ENCODE measurements around the gene ZFHX3.
A peak's percentile ranks its signal among the peaks of the same experiment; 100 is the strongest.
"Not testable (repeated sequence)": the region's sequence is repeated elsewhere in the genome, so short reads cannot be mapped to it uniquely, and the experiment has no call there.

ZFHX3 gene

GRCh38 chr16:73047536-73048291 lies at the start of gene ZFHX3:
Gene ZFHX3, minus strand, starts transcription at chr16:73048128. Its CDS starts 87,983 bp downstream, at chr16:72960145.
- no peak for DNase-seq

GRCh38 chr16:73096510-73096909 lies 48.6 kb upstream of the ZFHX3 start:
- no peak for DNase-seq

- DNase-seq = peak; percentile 64
These were observed 48.0 kb upstream of the ZFHX3 start for GRCh38 chr16:73095885-73096421.

- DNase-seq = no peak
These were observed 47.4 kb upstream of the ZFHX3 start for GRCh38 chr16:73095142-73095820.

- DNase-seq = no peak
These were observed 46.4 kb upstream of the ZFHX3 start for GRCh38 chr16:73094371-73094770.

GRCh38 chr16:73093146-73094144 lies 45.5 kb upstream of the ZFHX3 start:
- DNase-seq = no peak

GRCh38 chr16:73092236-73092781 lies 44.4 kb upstream of the ZFHX3 start:
- DNase-seq = no peak

- DNase-seq = no peak
These were observed 43.2 kb upstream of the ZFHX3 start for GRCh38 chr16:73091174-73091573.

GRCh38 chr16:73089420-73089819 lies 41.5 kb upstream of the ZFHX3 start:
- DNase-seq = no peak

GRCh38 chr16:73086108-73086507 lies 38.2 kb upstream of the ZFHX3 start:
- no peak for DNase-seq

- no peak for DNase-seq
These were observed 35.3 kb upstream of the ZFHX3 start for GRCh38 chr16:73083271-73083670.

GRCh38 chr16:73082634-73083051 lies 34.7 kb upstream of the ZFHX3 start:
- DNase-seq = not testable (repeated sequence)

GRCh38 chr16:73080931-73081330 lies 33.0 kb upstream of the ZFHX3 start:
- DNase-seq = no peak

- DNase-seq = no peak
These were observed 28.4 kb upstream of the ZFHX3 start for GRCh38 chr16:73076324-73076810.

- DNase-seq = no peak
These were observed 26.5 kb upstream of the ZFHX3 start for GRCh38 chr16:73074382-73074781.

- DNase-seq = not testable (repeated sequence)
These were observed 24.1 kb upstream of the ZFHX3 start for GRCh38 chr16:73072051-73072450.

- no peak for DNase-seq
These were observed 23.4 kb upstream of the ZFHX3 start for GRCh38 chr16:73071131-73071940.

- DNase-seq = no peak
These were observed 21.8 kb upstream of the ZFHX3 start for GRCh38 chr16:73069581-73070262.

GRCh38 chr16:73068541-73069401 lies 20.8 kb upstream of the ZFHX3 start:
- peak; percentile 52 for DNase-seq
